HEK293 (cell line): ENCODE results near the gene CYTH4.

Source experiments
- CTCF ChIA-PET: fragments of 350-600 bp; formaldehyde crosslinking; extraction: SDS; loops from one replicate; lab custom pipeline; 2021; ENCODE audit warnings: antibody characterized with exemption; lab: Yijun Ruan, JAX
- POLR2A ChIA-PET: fragments of 300-600 bp; formaldehyde crosslinking; extraction: SDS; loops from one replicate; lab custom pipeline; 2020; ENCODE audit warnings: antibody characterized with exemption, inconsistent platforms; lab: Yijun Ruan, JAX
- H3K27ac ChIP-seq: fragments of 200-500 bp; sonication (Bioruptor generic); 2 replicates; pipeline ENCODE4 v1.5.1; 2014; ENCODE audit warnings: low read depth, low read length, control low read depth, inconsistent platforms; ENCODE audit errors: extremely low read depth
- H3K36me3 ChIP-seq, 2 experiments: fragments of 200-500 bp in 1 of 2; sonication (Bioruptor generic) in 1 of 2; 1 replicate in 1 of 2; 2 replicates in 1 of 2; pipeline ENCODE4 v1.5.1; 2014 to 2017; ENCODE audit warnings: inconsistent platforms in 2 of 2, low read length in 2 of 2; ENCODE audit not compliant: control insufficient read depth in 2 of 2, insufficient read depth in 1 of 2
- H3K4me1 ChIP-seq: fragments of 200-500 bp; sonication (Bioruptor generic); 2 replicates; pipeline ENCODE4 v1.5.1; 2014; ENCODE audit warnings: mild to moderate bottlenecking, low read length, inconsistent platforms; ENCODE audit not compliant: control insufficient read depth, insufficient read depth
- H3K4me3 ChIP-seq: 2 replicates; pipeline ENCODE4 v1.5.1; 2011; ENCODE audit warnings: low read depth, mild to moderate bottlenecking, control low read depth, low read length, moderate library complexity
- H3K9me3 ChIP-seq: fragments of 200-500 bp; sonication (Bioruptor generic); 2 replicates; pipeline ENCODE4 v1.5.1; 2014; ENCODE audit warnings: low read depth, low read length, inconsistent platforms; ENCODE audit not compliant: control insufficient read depth, insufficient read depth
- GLIS1 ChIP-seq: fragments of 450-650 bp; formaldehyde crosslinking; IDR thresholded peaks from 2 replicates; pipeline ENCODE4 v1.5.1; 2016; ENCODE audit warnings: missing biosample characterization, missing genetic modification characterization
- KLF9 ChIP-seq: fragments of 450-650 bp; formaldehyde crosslinking; IDR thresholded peaks from 2 replicates; pipeline ENCODE4 v1.5.1; 2016; ENCODE audit warnings: missing biosample characterization, missing genetic modification characterization, low read depth
- RBAK ChIP-seq: fragments of 450-650 bp; formaldehyde crosslinking; IDR thresholded peaks from 2 replicates; pipeline ENCODE4 v1.5.1; 2016; ENCODE audit warnings: missing biosample characterization, missing genetic modification characterization
- REPIN1 ChIP-seq: fragments of 450-650 bp; formaldehyde crosslinking; IDR thresholded peaks from 2 replicates; pipeline ENCODE4 v1.5.1; 2017; ENCODE audit warnings: missing biosample characterization, missing genetic modification characterization, low read depth
- SCRT2 ChIP-seq: fragments of 450-650 bp; formaldehyde crosslinking; IDR thresholded peaks from 2 replicates; pipeline ENCODE4 v1.5.1; 2016; ENCODE audit warnings: missing biosample characterization, missing genetic modification characterization
- SETDB1 ChIP-seq: IDR thresholded peaks from one replicate; pipeline ENCODE4 v1.6.1; 2017; ENCODE audit warnings: mild to moderate bottlenecking, low read length, moderate library complexity, mixed read lengths; ENCODE audit not compliant: insufficient read length
- ZIC2 ChIP-seq: fragments of 450-650 bp; formaldehyde crosslinking; IDR thresholded peaks from 2 replicates; pipeline ENCODE4 v1.5.1; 2016; ENCODE audit warnings: missing biosample characterization, missing genetic modification characterization
- ZNF211 ChIP-seq: fragments of 450-650 bp; formaldehyde crosslinking; IDR thresholded peaks from 2 replicates; pipeline ENCODE4 v1.5.1; 2016; ENCODE audit warnings: low read depth, missing biosample characterization, missing genetic modification characterization
- ZNF24 ChIP-seq: fragments of 450-650 bp; formaldehyde crosslinking; IDR thresholded peaks from 2 replicates; pipeline ENCODE4 v1.5.1; 2016; ENCODE audit warnings: missing biosample characterization, missing genetic modification characterization
- ZNF394 ChIP-seq: fragments of 450-650 bp; formaldehyde crosslinking; IDR thresholded peaks from 2 replicates; pipeline ENCODE4 v1.5.1; 2016; ENCODE audit warnings: missing biosample characterization, missing genetic modification characterization, mild to moderate bottlenecking, moderate library complexity, borderline replicate concordance
- ZNF473 ChIP-seq: fragments of 450-650 bp; formaldehyde crosslinking; IDR thresholded peaks from 2 replicates; pipeline ENCODE4 v1.5.1; 2017; ENCODE audit warnings: missing biosample characterization, missing genetic modification characterization
- ZNF529 ChIP-seq: fragments of 450-650 bp; formaldehyde crosslinking; IDR thresholded peaks from 2 replicates; pipeline ENCODE4 v1.5.1; 2017; ENCODE audit warnings: missing genetic modification characterization, missing biosample characterization; ENCODE audit not compliant: insufficient replicate concordance
- ZNF571 ChIP-seq: fragments of 450-650 bp; formaldehyde crosslinking; IDR thresholded peaks from 2 replicates; pipeline ENCODE4 v1.5.0; 2017; ENCODE audit warnings: missing biosample characterization, missing genetic modification characterization
- ZNF654 ChIP-seq: fragments of 450-650 bp; formaldehyde crosslinking; IDR thresholded peaks from 2 replicates; pipeline ENCODE4 v1.5.1; 2016; ENCODE audit warnings: low read depth, missing biosample characterization, missing genetic modification characterization
- TF ChIP-seq, protein P1 (sequence below): fragments of 450-650 bp; formaldehyde crosslinking; IDR thresholded peaks from 2 replicates; pipeline ENCODE4 v1.5.1; 2016; ENCODE audit warnings: missing biosample characterization, missing genetic modification characterization
- TF ChIP-seq, protein P2 (sequence below): fragments of 450-650 bp; formaldehyde crosslinking; IDR thresholded peaks from 2 replicates; pipeline ENCODE4 v1.5.1; 2017; ENCODE audit warnings: missing biosample characterization, mild to moderate bottlenecking, missing genetic modification characterization, moderate library complexity
- TF ChIP-seq, protein P3 (sequence below): fragments of 450-650 bp; formaldehyde crosslinking; IDR thresholded peaks from 2 replicates; pipeline ENCODE4 v1.5.1; 2016; ENCODE audit warnings: missing biosample characterization, missing genetic modification characterization
- TF ChIP-seq, protein P4 (sequence below): fragments of 450-650 bp; formaldehyde crosslinking; IDR thresholded peaks from 2 replicates; pipeline ENCODE4; 2016; ENCODE audit warnings: missing biosample characterization, missing genetic modification characterization

CYTH4 gene

DNA sequence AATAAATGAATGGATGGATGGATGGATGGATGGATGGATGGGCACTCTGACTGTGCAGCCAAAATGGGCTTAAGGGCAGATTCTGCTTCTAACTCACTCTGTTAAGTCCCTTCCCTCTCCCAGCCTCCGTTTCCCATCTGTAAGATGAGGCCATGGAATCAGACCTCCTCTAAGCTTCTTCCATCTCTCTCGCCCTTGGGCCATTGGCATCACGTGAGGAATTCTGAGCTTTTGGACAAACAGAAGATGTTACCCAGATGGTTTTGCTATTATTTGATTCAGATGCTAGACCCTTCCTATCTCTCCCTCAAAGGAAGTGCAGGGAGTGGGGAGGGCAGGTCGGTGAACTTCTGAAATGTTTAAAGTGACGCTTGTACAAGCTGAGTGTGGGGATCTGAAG lies 4.0 kb upstream of the CYTH4 start (continued):
- TF ChIP-seq KLF9 (tag by site-specific recombination), result no peak

DNA sequence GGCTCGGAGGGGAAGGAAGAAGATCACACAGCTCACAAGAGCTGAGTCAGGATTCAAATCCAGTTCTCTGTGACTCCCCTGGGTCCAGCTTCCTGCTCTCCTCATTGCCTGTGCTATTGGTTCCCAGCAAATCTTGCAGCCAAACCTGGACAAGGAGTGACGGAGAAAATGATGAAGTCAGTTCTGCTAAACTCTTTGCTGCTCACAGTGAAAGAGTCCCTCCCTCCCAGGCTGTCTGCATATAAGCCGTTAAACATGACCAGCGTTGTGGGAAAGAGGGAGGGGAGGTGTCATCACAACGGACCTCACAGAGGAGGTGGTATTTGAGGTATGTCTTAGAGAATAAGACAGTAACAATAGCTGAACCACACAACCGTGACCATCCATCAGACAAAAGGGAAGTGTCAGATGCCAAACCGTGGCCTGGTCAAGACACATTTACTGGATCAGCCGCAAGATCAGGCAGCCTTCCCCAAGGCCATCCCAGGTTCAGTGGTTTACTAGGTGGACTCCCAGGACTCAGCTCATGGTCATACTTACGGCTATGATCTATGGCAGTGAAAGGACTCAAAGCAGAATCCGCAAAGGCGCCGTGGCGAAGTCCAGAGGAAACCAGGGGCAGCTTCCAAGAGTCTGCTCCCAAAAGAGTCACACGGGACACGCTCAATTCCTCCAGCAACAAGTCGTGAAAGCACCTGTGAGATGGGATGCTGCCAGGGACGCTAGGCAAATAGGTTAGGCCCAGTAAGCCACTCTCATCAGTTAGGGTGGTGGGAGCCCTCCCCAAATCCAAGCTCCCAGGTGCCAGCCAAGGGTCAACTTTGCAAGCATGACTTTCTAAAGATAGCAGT lies 2.8 kb upstream of the CYTH4 start:
- POLR2A ChIA-PET, result no interaction called here
- CTCF ChIA-PET, result interaction anchor here (0.6 to 1.2 kb wide), 3 partner anchors 178 to 375 kb away, joined by 3 to 5 read pairs (median 3); no protein-coding TSS in a partner anchor
- peak; percentile 56 for TF ChIP-seq SCRT2 (tag by site-specific recombination)
- TF ChIP-seq, protein P1, sequence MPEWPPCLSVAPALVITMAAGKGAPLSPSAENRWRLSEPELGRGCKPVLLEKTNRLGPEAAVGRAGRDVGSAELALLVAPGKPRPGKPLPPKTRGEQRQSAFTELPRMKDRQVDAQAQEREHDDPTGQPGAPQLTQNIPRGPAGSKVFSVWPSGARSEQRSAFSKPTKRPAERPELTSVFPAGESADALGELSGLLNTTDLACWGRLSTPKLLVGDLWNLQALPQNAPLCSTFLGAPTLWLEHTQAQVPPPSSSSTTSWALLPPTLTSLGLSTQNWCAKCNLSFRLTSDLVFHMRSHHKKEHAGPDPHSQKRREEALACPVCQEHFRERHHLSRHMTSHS (tag by site-specific recombination), result no peak
- H3K36me3 ChIP-seq, result no peaks in the 10 kb centered on the region
- no peak overlapping the region for H3K4me3 ChIP-seq
- no peaks in the 10 kb centered on the region for H3K4me1 ChIP-seq
- H3K27ac ChIP-seq, result no peak overlapping the region
- H3K9me3 ChIP-seq, result no peaks in the 10 kb centered on the region

DNA sequence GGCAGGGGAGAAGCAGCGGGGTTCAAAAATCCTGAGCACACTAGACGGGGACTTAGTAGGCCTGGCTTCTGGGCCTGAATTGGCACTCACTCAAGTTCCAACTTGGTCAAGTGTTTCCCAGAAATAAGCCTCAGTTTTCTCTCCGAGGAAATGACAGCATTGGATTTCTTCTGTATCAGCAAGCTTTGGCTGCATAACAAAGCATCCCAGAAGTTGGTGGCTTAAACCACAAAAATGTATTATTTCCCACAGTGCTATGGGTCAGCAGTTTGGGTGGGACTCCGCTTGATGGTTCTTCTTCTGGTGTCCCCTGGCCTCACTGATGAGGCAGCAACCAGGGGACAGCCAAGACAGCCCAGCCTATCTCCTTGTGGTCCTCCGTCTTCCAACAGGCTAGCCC lies 1.6 kb upstream of the CYTH4 start:
- POLR2A ChIA-PET, result no interaction called here
- Histone ChIP-seq H3K27ac (no peak overlapping the region), H3K36me3 (no peaks in the 10 kb centered on the region), H3K9me3 (no peaks in the 10 kb centered on the region), H3K4me1 (no peaks in the 10 kb centered on the region), H3K4me3 (no peak overlapping the region)
- CTCF ChIA-PET, result interaction anchor here (0.9 to 2.3 kb wide), 5 partner anchors 10 to 176 kb away, joined by 5 to 7 read pairs (median 5); no protein-coding TSS in a partner anchor
- TF ChIP-seq ZIC2 (tag by site-specific recombination) (no peak), GLIS1 (tag by site-specific recombination) (no peak), RBAK (tag by site-specific recombination) (peak; percentile 96), SETDB1 (no peak)
- TF ChIP-seq, protein P2, sequence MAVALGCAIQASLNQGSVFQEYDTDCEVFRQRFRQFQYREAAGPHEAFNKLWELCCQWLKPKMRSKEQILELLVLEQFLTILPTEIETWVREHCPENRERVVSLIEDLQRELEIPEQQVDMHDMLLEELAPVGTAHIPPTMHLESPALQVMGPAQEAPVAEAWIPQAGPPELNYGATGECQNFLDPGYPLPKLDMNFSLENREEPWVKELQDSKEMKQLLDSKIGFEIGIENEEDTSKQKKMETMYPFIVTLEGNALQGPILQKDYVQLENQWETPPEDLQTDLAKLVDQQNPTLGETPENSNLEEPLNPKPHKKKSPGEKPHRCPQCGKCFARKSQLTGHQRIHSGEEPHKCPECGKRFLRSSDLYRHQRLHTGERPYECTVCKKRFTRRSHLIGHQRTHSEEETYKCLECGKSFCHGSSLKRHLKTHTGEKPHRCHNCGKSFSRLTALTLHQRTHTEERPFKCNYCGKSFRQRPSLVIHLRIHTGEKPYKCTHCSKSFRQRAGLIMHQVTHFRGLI (tag by site-specific recombination), result no peak

DNA sequence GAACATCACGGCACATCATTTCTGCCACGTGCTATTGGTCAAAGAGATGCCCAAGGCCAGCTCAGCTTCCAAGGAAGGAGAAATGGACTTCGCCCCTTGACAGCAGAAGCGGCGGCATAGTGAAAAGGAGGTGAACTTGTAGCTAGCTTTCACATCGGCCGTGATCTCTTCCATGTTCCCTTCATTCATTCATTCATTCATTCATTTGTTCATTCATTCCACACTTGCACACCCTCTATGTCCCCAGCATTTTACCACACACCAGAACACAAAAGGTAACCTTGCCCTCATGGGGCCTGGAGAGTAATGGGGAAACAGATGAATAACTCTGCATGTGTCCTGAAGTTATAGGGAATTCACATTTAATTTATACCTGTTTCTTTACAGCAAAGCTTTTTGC lies 1.1 kb upstream of the CYTH4 start:
- H3K9me3 ChIP-seq, result no peaks in the 10 kb centered on the region
- TF ChIP-seq, protein P3, sequence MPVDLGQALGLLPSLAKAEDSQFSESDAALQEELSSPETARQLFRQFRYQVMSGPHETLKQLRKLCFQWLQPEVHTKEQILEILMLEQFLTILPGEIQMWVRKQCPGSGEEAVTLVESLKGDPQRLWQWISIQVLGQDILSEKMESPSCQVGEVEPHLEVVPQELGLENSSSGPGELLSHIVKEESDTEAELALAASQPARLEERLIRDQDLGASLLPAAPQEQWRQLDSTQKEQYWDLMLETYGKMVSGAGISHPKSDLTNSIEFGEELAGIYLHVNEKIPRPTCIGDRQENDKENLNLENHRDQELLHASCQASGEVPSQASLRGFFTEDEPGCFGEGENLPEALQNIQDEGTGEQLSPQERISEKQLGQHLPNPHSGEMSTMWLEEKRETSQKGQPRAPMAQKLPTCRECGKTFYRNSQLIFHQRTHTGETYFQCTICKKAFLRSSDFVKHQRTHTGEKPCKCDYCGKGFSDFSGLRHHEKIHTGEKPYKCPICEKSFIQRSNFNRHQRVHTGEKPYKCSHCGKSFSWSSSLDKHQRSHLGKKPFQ (tag by site-specific recombination), result no peak
- TF ChIP-seq SCRT2 (tag by site-specific recombination) (no peak), ZNF473 (tag by site-specific recombination) (no peak), ZNF211 (no peak), GLIS1 (tag by site-specific recombination) (no peak), ZNF654 (tag by site-specific recombination) (no peak), ZNF571 (no peak), ZNF529 (no peak), REPIN1 (tag by site-specific recombination) (no peak), ZNF394 (tag by site-specific recombination) (no peak), ZNF24 (tag by site-specific recombination) (no peak)
- TF ChIP-seq, protein P4, sequence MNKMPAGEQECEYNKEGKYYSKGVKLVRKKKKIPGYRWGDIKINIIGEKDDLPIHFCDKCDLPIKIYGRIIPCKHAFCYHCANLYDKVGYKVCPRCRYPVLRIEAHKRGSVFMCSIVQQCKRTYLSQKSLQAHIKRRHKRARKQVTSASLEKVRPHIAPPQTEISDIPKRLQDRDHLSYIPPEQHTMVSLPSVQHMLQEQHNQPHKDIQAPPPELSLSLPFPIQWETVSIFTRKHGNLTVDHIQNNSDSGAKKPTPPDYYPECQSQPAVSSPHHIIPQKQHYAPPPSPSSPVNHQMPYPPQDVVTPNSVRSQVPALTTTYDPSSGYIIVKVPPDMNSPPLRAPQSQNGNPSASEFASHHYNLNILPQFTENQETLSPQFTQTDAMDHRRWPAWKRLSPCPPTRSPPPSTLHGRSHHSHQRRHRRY (tag by site-specific recombination), result no peak
- ChIA-PET POLR2A (no interaction called here), CTCF (interaction anchor here (0.7 to 2.3 kb wide), 8 partner anchors 10 to 201 kb away, joined by 3 to 7 read pairs (median 5); no protein-coding TSS in a partner anchor)
- no peak overlapping the region for H3K4me3 ChIP-seq
- H3K4me1 ChIP-seq, result no peaks in the 10 kb centered on the region
- H3K36me3 ChIP-seq, result no peaks in the 10 kb centered on the region
- no peak overlapping the region for H3K27ac ChIP-seq
